ENCODE measurements around the gene COMT. TPM values are rescaled to one million over a fixed set of nuclear protein-coding genes. Genes with fewer than 3 reads are reported as not detected.

COMT gene
- total and polyA plus RNA-seq, 2 experiments from 2014 or later: 29.6 to 29.8 TPM

- peaks cover 14% of the 10 kb centered on the region for H3K36me3 Mint-ChIP-seq (ENCODE audit: low read depth)
- ATAC-seq: no peak
- H3K27me3 Mint-ChIP-seq (ENCODE audit: insufficient read depth, low read depth, poor library complexity): peaks cover 7% of the 10 kb centered on the region
- peak overlapping the region; percentile 83; the same call in 1 of the 2 replicates for H2AFZ ChIP-seq
- H3K4me1 ChIP-seq (ENCODE audit: insufficient read depth): peaks cover 10% of the 10 kb centered on the region
- peak overlapping the region; percentile 76 for H3K4me2 ChIP-seq
- peaks cover under 1% of the 10 kb centered on the region; the same call in 1 of the 2 replicates for H3K36me3 ChIP-seq (ENCODE audit: insufficient read depth)
- peaks cover 19% of the 10 kb centered on the region for H3K4me1 Mint-ChIP-seq
- no peak overlapping the region for H3K27ac Mint-ChIP-seq
- H3K9me3 Mint-ChIP-seq: peaks cover 13% of the 10 kb centered on the region
- no peaks in the 10 kb centered on the region for H3K27me3 ChIP-seq (ENCODE audit: insufficient read depth)
- TF ChIP-seq, protein P1, sequence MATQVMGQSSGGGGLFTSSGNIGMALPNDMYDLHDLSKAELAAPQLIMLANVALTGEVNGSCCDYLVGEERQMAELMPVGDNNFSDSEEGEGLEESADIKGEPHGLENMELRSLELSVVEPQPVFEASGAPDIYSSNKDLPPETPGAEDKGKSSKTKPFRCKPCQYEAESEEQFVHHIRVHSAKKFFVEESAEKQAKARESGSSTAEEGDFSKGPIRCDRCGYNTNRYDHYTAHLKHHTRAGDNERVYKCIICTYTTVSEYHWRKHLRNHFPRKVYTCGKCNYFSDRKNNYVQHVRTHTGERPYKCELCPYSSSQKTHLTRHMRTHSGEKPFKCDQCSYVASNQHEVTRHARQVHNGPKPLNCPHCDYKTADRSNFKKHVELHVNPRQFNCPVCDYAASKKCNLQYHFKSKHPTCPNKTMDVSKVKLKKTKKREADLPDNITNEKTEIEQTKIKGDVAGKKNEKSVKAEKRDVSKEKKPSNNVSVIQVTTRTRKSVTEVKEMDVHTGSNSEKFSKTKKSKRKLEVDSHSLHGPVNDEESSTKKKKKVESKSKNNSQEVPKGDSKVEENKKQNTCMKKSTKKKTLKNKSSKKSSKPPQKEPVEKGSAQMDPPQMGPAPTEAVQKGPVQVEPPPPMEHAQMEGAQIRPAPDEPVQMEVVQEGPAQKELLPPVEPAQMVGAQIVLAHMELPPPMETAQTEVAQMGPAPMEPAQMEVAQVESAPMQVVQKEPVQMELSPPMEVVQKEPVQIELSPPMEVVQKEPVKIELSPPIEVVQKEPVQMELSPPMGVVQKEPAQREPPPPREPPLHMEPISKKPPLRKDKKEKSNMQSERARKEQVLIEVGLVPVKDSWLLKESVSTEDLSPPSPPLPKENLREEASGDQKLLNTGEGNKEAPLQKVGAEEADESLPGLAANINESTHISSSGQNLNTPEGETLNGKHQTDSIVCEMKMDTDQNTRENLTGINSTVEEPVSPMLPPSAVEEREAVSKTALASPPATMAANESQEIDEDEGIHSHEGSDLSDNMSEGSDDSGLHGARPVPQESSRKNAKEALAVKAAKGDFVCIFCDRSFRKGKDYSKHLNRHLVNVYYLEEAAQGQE (IDR thresholded peaks at IDR 0.05; ENCODE audit: unreplicated experiment): no peak
- TF ChIP-seq POLR2AphosphoS5 (IDR thresholded peaks at IDR 0.05; ENCODE audit: low read depth) (no peak), JUNB (IDR thresholded peaks at IDR 0.05; ENCODE audit: unreplicated experiment) (no peak), ZNF114 (CRISPR knock-in tag; IDR thresholded peaks at IDR 0.05) (no peak), CTCF (conservative IDR thresholded peaks at IDR 0.05; ENCODE audit: low read depth in 2 of 2) (no peak), CREB1 (CRISPR knock-in tag; IDR thresholded peaks at IDR 0.05; ENCODE audit: low read depth) (no peak), EZH2 (IDR thresholded peaks at IDR 0.05; ENCODE audit: low read depth, unreplicated experiment) (no peak), NANOG (IDR thresholded peaks at IDR 0.05; ENCODE audit: borderline replicate concordance) (no peak), ZNF462 (CRISPR knock-in tag; IDR thresholded peaks at IDR 0.05) (no peak), EZH2phosphoT487 (IDR thresholded peaks at IDR 0.05; ENCODE audit: unreplicated experiment) (no peak)
- TF ChIP-seq, protein P2, sequence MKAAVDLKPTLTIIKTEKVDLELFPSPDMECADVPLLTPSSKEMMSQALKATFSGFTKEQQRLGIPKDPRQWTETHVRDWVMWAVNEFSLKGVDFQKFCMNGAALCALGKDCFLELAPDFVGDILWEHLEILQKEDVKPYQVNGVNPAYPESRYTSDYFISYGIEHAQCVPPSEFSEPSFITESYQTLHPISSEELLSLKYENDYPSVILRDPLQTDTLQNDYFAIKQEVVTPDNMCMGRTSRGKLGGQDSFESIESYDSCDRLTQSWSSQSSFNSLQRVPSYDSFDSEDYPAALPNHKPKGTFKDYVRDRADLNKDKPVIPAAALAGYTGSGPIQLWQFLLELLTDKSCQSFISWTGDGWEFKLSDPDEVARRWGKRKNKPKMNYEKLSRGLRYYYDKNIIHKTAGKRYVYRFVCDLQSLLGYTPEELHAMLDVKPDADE (IDR thresholded peaks at IDR 0.05): no peak
- peak overlapping the region; percentile 57 for H3K4me3 ChIP-seq
- peak overlapping the region; percentile 90 for H3K4me3 Mint-ChIP-seq
- H3K27ac ChIP-seq (ENCODE audit: low read depth): no peak overlapping the region
- no peaks in the 10 kb centered on the region; the same call in 1 of the 2 replicates for H3K79me2 ChIP-seq (replicated peaks; ENCODE audit: insufficient read depth)
- peaks cover 3% of the 10 kb centered on the region; the same call in 1 of the 2 replicates for H3K9me2 ChIP-seq (ENCODE audit: insufficient read depth)
- no peak for DNase-seq (ENCODE audit: low spot score)
- H3F3A ChIP-seq (replicated peaks; ENCODE audit: low read depth): 0 out of 2 replicates have a peak, but pooled peaks cover 7% of the 10 kb centered on the region
- no peaks in the 10 kb centered on the region for H4K20me1 ChIP-seq (replicated peaks; ENCODE audit: insufficient read depth)
Observed at GRCh38 chr22:19940536-19941364, 822 bp upstream of the COMT start.

Data from GM23338 (cell line).